Tibial artery (tissue), 4 donors: ENCODE data around the gene TPM1.

ENCODE experiments used
- DNase-seq, 2 donors: peaks; one replicate each; pipeline ENCODE4 v3.0.0-alpha.2; 2019
- H3K27ac ChIP-seq, 2 donors: fragments of 200-600 bp; sonication (generic) in 1 of 2; 1 replicate in 1 of 2; 2 replicates in 1 of 2; pipeline ENCODE4 v1.5.1; 2018 to 2019; ENCODE audit warnings: mild to moderate bottlenecking in 1 of 2
- H3K27me3 ChIP-seq, 2 donors: fragments of 200-600 bp; sonication (generic) in 1 of 2; one replicate each; pipeline versions ENCODE4 v1.5.1 to v1.6.0; 2016 to 2019
- H3K36me3 ChIP-seq, 3 donors: fragments of 200-600 bp; sonication (generic) in 2 of 3; one replicate each; pipeline ENCODE4 v1.5.1; 2016 to 2019; ENCODE audit warnings: mild to moderate bottlenecking in 2 of 3
- H3K4me1 ChIP-seq, 4 donors: fragments of 200-600 bp; sonication (generic) in 2 of 4; 1 replicate in 3 of 4; 2 replicates in 1 of 4; pipeline ENCODE4 v1.5.1; 2016 to 2019
- H3K4me3 ChIP-seq, 2 donors: fragments of 200-600 bp; sonication (generic) in 1 of 2; 1 replicate in 1 of 2; 2 replicates in 1 of 2; pipeline ENCODE4 v1.5.1; 2018 to 2019; ENCODE audit warnings: mild to moderate bottlenecking in 2 of 2
- H3K9me3 ChIP-seq, 3 donors: fragments of 200-600 bp; sonication (generic) in 1 of 3; one replicate each; pipeline ENCODE4 v1.5.1; 2016 to 2019
- intact Hi-C: fragments of 100-400 bp; cut with DNase I; formaldehyde crosslinking; loops from one replicate; pipeline ENCODE4 v1.15.0; 2023; ENCODE audit warnings: low total_unique reads
- TF ChIP-seq, protein P1 (sequence below), 2 experiments: fragments of 200-600 bp in 1 of 2; fragments of 450-650 bp in 1 of 2; IDR thresholded peaks; one replicate each; pipeline ENCODE4 v1.5.1; 2017 to 2019; ENCODE audit warnings: antibody characterized with exemption in 2 of 2, mild to moderate bottlenecking in 1 of 2, moderate library complexity in 1 of 2

The TPM1 gene

GRCh38 chr15:63038926-63039673 lies 3.4 kb upstream of the TPM1 start:
- Histone ChIP-seq H3K9me3 (no peaks in the 10 kb centered on the region), H3K27me3 (no peaks in the 10 kb centered on the region), H3K27ac (peak overlapping the region in 1 of 2 donors; percentile 12), H3K36me3 (peaks cover 3 to 9% (median 8%) of the 10 kb centered on the region in 3 donors), H3K4me1 (peaks cover 0 to 19% (median 10%) of the 10 kb centered on the region in 4 donors), H3K4me3 (no peak overlapping the region)
- TF ChIP-seq, protein P1, sequence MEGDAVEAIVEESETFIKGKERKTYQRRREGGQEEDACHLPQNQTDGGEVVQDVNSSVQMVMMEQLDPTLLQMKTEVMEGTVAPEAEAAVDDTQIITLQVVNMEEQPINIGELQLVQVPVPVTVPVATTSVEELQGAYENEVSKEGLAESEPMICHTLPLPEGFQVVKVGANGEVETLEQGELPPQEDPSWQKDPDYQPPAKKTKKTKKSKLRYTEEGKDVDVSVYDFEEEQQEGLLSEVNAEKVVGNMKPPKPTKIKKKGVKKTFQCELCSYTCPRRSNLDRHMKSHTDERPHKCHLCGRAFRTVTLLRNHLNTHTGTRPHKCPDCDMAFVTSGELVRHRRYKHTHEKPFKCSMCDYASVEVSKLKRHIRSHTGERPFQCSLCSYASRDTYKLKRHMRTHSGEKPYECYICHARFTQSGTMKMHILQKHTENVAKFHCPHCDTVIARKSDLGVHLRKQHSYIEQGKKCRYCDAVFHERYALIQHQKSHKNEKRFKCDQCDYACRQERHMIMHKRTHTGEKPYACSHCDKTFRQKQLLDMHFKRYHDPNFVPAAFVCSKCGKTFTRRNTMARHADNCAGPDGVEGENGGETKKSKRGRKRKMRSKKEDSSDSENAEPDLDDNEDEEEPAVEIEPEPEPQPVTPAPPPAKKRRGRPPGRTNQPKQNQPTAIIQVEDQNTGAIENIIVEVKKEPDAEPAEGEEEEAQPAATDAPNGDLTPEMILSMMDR (IDR thresholded peaks at IDR 0.05): no peak
- DNase-seq: no peak
- intact Hi-C loops: no loop called here

DNA sequence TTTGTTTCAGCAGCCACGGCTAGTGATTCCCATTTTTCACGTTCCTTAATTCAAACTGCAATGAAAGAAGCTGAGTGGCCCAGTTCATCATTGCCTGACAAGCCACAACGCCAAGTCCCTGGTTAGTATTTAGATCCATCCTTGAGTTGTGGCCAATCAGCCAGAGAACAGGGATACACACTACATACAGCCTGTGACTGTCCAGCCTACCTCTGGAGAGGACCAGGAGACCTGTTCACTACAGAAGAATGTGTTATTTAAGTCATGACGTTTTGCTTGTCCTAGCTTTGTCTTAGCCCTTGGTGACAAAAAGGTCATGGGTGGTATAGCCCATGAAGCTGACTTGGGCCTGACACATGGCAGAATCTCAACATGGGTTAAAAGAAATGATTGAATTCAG lies 2.7 kb upstream of the TPM1 start:
- Histone ChIP-seq H3K36me3 (peaks cover 10 to 16% (median 12%) of the 10 kb centered on the region in 3 donors), H3K27ac (peak overlapping the region; percentile 93 to 97), H3K9me3 (no peaks in the 10 kb centered on the region), H3K4me3 (no peak overlapping the region), H3K4me1 (peaks cover 0 to 18% (median 10%) of the 10 kb centered on the region in 4 donors), H3K27me3 (no peaks in the 10 kb centered on the region)
- TF ChIP-seq, protein P1 (IDR thresholded peaks at IDR 0.05): no peak
- intact Hi-C loops: loop anchor here (5.0 kb wide), 1 partner anchor 193 kb away; no protein-coding TSS in a partner anchor
- DNase-seq: no peak

DNA sequence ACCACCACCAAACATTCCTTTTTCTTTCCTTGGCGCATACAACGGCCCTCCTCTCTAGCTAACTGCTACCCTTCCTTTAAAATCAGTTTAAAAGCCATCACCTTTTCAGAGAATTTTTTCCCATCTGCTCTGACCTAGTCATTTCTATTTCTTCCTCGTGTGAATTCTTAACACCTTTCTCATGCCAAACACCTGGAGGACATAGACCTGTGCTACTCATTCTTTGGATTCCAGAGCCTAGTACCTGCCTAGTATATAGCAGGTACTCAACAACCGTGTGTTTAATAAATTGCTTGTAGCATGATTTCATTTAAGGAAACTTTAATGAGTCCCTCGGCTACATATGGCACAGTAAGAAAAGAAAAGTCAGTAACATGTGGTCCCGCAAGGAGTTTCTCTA lies 2.0 kb upstream of the TPM1 start:
- H3K4me1 ChIP-seq: peaks cover 0 to 21% (median 7%) of the 10 kb centered on the region in 4 donors
- TF ChIP-seq, protein P1 (IDR thresholded peaks at IDR 0.05): no peak
- intact Hi-C loops: loop anchor here (5.0 kb wide), 1 partner anchor 193 kb away; no protein-coding TSS in a partner anchor
- H3K27me3 ChIP-seq: no peaks in the 10 kb centered on the region
- DNase-seq: no peak
- peak overlapping the region; percentile 93 to 97 for H3K27ac ChIP-seq
- H3K36me3 ChIP-seq: peaks cover 11 to 19% (median 12%) of the 10 kb centered on the region in 3 donors
- H3K4me3 ChIP-seq: no peak overlapping the region
- no peaks in the 10 kb centered on the region for H3K9me3 ChIP-seq

DNA sequence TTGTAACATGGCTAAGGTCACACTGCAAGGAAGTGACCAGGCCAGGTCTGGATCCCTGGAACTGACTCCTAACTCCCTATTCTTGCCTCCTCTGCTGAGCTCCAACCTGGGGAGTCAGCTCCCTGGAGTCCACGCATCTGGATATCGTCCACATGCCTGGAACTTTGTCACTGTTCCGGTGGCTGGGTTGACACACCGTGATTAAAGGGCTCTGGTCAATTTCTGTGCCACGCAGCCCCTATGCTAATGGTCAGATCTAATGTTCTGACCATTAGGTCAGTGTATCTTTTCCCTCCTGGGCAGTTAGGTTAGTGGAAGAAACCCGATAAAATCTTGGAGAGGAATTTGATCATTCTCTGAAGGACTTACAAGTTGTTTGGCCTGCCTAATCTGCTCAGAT lies 1.6 kb upstream of the TPM1 start:
- DNase-seq: no peak
- Histone ChIP-seq H3K4me3 (peak overlapping the region; percentile 90 to 95), H3K27me3 (no peaks in the 10 kb centered on the region), H3K9me3 (no peaks in the 10 kb centered on the region), H3K27ac (peak overlapping the region; percentile 93 to 97), H3K4me1 (peaks cover 0 to 21% (median 7%) of the 10 kb centered on the region in 4 donors), H3K36me3 (peaks cover 11 to 19% (median 15%) of the 10 kb centered on the region in 3 donors)
- TF ChIP-seq, protein P1 (IDR thresholded peaks at IDR 0.05): no peak
- intact Hi-C loops: loop anchor here (5.0 kb wide), 1 partner anchor 194 kb away; no protein-coding TSS in a partner anchor

DNA sequence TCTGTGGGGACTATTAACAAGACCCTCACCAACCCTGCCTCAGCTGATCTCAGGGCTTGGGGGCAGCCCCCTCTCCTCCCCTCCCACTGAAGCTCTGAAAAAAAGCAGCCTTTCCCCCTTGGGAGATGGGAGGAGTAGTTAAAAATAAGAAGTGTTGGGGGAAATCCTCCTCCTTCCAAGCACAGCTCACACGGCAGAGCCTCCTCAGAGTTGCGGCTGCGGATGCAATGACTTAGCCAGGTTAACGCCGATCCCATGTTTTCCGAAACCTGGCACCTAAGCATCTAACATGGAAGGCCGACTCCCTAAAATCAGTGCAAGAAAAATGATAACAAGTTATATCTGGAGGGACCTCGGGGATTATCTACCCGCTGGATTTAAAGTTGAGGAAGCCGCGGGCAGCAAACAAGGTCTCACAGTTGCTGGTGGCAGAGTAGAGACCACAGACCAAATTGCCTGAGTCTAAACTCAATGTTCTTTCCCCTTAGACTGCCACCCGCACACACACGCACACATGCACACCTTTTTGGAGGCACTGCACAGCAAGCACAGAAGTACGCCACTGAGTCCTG lies 1.1 kb upstream of the TPM1 start:
- H3K4me3 ChIP-seq: peak overlapping the region; percentile 90 to 95
- no peaks in the 10 kb centered on the region for H3K27me3 ChIP-seq
- TF ChIP-seq, protein P1 (IDR thresholded peaks at IDR 0.05): no peak
- peak overlapping the region; percentile 93 to 97 for H3K27ac ChIP-seq
- H3K4me1 ChIP-seq: peaks cover 0 to 21% (median 9%) of the 10 kb centered on the region in 4 donors
- peaks cover 11 to 20% (median 20%) of the 10 kb centered on the region in 3 donors for H3K36me3 ChIP-seq
- H3K9me3 ChIP-seq: no peaks in the 10 kb centered on the region
- intact Hi-C loops: loop anchor here (5.0 kb wide), 1 partner anchor 194 kb away; no protein-coding TSS in a partner anchor
- no peak for DNase-seq
